ENCODE data around the gene PLEKHB1.

GRCh38 chr11:73667891-73668290 lies 21.5 kb downstream of the PLEKHB1 start:
- TF ChIP-seq POLR2A (IDR thresholded peaks at IDR 0.05; ENCODE audit: low read depth, low read length) (no peak), TAF1 (IDR thresholded peaks at IDR 0.05; ENCODE audit: borderline replicate concordance, low read depth, low read length) (no peak), POLR2AphosphoS5 (IDR thresholded peaks at IDR 0.05; ENCODE audit: low read depth, low read length) (no peak)

Measured in GM12892 (cell line).